ENCODE measurements around the gene MAPK14. TPM values are rescaled to one million over a fixed set of nuclear protein-coding genes. Genes with fewer than 3 reads are reported as not detected.
"Not testable (repeated sequence)": the region's sequence is repeated elsewhere in the genome, so short reads cannot be mapped to it uniquely, and the experiment has no call there.

Gene MAPK14
- 59.4 and 69.6 TPM in 2 replicates for total RNA-seq

DNA sequence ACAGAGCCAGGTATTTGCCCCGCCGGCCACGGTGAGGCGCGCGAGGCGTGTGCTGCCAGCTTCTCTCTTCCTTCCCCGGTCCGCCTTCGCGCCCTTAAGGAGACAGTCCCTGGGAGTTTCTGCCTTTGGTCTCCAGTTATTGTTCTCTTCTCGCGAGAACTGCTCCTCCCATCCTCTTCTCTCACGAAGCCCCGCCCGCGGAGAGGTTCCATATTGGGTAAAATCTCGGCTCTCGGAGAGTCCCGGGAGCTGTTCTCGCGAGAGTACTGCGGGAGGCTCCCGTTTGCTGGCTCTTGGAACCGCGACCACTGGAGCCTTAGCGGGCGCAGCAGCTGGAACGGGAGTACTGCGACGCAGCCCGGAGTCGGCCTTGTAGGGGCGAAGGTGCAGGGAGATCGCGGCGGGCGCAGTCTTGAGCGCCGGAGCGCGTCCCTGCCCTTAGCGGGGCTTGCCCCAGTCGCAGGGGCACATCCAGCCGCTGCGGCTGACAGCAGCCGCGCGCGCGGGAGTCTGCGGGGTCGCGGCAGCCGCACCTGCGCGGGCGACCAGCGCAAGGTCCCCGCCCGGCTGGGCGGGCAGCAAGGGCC, at the start of gene MAPK14:
MAPK14 (plus strand) TSS at position 308 of the 587 bp plus-strand sequence. CDS start 350 bp downstream, outside the sequence.
- DNase-seq (ENCODE audit: low read depth, low spot score): peak; percentile 99

DNA sequence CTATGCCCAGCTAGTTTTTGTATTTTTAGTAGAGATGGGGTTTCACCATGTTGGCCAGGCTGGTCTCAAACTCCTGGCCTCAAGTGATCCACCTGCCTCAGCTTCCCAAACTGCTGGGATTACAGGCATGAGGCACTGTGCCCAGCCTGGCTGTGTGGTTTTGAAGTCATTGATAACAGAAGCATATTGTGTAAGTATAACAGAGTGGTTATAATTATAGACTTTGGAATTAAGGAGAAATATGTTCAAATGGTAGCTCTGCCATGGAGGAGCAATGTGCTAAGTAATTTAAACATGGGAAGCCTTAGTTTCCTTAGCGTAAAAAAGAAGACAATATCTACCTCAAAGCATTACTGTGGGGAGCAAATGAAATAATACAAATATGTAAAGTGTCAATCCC, 47.5 kb upstream of the MAPK14 start:
- DNase-seq (ENCODE audit: low read depth, low spot score): not testable (repeated sequence)

DNA sequence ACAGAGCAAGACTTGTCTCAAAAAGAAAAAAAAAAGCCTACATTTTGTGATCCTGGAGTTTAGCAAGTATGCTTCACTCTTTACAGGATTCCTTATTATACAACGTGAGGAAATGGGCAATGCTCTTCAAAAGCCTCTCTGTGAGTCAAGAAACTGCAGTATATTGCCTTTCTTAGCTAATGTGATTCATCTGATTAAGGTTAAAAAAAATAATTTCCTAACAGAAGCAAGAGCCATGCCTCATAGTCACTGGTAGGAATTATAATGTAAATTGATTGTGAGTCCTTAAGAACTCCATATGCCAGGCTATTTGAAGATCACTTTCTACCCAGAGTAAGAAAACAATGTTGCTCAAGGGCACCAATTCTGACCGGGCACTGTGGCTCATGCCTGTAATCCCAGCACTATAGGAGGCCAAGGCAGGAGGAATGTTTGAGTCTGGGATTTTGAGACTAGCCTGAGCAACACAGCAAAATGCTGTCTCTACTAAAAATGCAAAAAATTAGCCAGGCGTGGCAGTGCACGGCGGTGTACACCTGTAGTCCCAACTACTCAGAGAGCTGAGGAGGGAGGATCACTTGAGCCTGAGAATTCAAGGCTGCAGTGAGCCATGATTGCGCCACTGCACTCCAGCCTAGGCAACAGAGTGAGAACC, 46.5 kb upstream of the MAPK14 start:
- no peak for DNase-seq (ENCODE audit: low read depth, low spot score)

DNA sequence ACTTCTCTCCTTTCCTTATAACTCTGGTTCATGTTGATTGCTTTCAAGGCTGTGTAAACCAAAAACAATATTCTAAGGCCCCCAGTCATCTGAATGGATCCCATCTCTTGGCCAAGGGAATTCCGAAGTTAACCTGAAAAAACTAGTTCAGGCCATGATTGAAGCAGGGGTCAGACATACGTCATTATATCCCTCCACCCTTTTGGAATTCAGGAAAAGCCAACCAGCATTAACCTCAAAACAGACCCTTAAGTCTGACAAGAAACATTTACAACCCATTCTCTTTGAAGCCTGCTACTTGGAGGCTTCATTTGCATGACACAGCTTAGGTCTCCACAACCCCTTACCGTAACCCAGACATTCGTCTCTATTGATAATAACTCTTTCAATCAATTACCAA, 42.9 kb upstream of the MAPK14 start:
- no peak for DNase-seq (ENCODE audit: low read depth, low spot score)

DNA sequence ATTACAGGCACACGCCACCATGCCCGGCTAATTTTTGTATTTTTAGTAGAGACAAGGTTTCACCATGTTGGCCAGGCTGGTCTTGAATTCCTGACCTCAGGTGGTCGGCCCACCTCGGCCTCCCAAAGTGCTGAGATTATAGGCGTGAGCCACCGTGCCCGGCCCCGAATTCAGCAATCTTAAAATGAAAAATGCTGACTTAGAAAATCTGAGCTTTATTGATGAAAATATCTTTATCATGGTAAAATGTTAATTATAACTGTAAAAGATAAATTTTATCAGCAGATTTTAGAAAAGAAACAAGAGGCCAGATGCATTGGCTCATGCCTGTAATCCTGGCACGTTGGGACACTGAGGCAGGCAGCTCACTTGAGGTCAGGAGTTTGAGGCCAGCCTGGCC, 39.6 kb upstream of the MAPK14 start:
- not testable (repeated sequence) for DNase-seq (ENCODE audit: low read depth, low spot score)

DNA sequence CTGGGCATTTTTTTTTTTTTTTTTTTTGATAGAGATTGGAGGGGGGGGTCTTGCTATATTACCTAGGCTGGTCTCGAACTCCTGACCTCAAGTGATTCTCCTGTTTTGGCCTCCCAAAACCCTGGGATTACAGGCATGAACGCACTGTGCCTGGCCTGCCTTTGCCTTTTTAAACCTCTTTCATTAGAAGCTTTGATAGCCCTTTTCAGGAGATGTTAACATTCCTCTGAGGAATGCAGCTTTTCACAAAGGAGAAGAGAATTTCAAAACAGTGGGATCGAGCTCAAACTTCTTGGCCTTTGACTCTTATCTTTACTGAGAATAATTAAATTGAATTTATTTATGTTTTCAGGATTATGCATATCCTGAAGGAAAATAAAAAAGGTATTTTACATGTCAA, 34.5 kb upstream of the MAPK14 start:
- DNase-seq (ENCODE audit: low read depth, low spot score): no peak

DNA sequence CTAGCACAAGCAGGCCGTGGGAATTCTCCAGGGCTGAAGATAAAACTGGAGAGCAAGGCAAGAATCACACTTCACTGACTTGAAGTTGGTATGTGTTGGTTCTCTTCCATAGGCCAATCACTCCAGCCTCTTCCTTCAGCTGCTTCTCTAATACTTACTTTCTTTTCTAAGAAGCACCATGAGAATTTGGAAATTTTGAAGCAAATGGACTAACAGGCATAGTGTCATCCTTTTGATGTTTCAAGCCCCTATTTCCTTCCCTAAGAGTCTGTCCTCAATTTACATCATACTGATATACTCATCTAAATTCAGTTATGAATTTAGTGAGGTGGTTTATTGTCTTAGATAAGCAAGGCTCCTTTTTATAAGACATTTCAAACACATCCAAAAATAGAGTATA, 27.2 kb upstream of the MAPK14 start:
- no peak for DNase-seq (ENCODE audit: low read depth, low spot score)

DNA sequence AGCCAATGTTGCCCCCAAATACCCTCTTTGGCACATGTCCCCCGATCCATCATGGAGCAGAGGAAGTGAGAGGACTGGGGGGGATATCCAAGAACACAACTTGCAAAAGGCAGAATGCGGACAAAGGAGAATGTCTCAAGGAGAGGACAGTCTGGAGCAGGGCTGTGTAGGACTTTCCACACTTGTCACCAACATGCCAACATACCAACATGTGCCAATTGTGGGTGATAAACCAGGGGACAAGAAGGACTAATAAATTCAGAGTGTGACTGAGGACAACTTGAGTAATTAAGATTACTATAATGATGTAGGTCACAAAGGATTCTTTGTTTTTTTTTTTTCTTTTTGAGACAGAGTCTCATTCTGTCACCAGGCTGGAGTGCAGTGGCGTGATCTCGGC, 11.9 kb upstream of the MAPK14 start:
- DNase-seq (ENCODE audit: low read depth, low spot score): no peak

DNA sequence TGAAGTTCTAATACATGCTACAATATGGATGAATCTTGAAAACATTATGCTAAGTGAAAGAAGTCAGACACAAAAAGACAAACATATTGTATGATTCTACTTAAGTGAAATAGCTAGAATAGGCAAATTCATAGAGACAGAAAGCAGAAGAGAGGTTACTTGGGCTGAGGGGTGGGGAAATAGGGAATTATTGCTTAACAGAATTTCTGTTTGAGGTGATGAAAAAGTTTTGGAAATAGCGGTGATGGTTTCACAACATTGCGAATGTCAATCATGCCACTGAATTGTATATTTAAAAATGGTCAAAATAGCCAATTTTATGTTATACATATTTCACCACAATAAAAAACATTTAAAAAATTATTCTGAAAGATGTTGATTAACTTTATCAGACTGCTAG, 9.3 kb upstream of the MAPK14 start:
- DNase-seq (ENCODE audit: low read depth, low spot score): no peak

DNA sequence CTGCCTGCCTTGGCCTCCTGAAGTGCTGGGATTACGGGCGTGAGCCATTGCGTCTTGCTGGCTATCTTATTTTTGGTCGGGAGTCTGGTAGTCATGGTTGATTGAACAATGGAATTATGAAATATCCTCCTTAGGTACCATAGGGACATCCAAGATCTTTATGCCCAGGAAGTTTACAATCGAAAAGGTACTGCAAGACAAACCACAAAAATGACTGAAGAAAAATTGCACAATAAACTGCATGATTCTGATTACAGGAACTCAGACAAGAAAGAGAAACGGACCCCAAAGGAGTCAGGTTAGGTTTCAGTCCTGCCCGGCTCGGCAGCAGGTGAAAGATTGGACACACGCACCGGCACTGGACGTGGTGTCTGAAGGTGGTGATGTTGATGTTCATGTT, 8.4 kb upstream of the MAPK14 start:
- DNase-seq (ENCODE audit: low read depth, low spot score): no peak

DNA sequence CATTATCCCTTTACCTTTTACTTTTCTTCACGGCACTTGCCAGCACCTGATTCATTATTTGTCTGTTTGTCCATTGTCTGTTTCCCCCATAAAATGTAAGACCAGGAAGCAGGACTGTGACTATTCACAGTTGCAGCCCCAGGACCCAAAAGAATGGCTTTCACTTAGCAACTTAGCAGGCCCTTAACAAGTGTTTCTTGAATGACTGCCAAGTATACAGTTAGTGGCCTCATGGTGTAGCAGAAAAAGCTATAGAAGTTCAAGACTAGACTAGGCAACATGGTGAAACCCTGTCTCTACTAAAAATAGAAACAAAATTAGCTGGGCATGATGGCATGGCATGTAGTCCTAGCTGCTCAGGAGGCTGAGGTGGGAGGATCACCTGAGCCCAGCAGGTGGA, 7.5 kb upstream of the MAPK14 start:
- DNase-seq (ENCODE audit: low read depth, low spot score): no peak

DNA sequence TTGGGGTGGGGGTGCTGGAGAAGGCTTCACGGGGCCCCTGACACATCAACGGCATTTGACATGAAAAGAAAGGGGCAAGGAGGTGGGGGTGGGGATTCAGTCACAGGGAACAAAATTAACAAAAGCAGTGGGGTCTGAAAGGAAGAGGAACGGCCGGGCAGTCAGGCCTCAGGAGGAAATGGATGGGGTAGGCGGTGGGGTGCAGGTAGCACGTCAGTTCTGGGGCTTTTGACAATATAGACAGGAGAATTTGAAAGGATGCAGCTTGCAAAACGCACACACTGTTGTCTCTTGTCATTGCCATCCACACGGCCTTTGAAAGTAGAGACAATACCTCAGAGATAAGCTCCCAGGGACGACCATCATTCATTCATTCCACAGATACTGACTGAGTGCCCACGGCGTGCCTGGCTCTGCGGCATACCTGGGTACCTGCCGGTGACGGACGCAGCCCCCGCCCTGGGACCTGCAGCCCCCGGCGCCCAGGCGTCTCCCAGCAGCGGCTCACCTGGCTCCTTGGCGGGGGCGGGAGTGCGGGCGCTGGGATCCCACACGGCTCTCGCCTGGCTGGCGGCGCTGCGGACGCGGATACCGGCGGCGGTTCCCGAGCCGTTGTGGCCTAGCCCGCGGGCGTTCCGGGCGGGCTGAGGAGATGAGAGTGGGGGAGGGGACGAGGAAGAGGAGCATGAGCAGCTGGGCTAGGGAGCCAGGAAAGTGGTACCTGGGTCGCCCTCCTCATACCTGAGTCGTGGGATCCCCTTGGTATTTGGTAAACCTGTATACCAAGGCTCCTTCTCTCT, 3.4 kb upstream of the MAPK14 start, which contains the start of gene SLC26A8:
SLC26A8 (minus strand) TSS at position 646 of the 800 bp plus-strand sequence. CDS start 4,934 bp downstream, outside the sequence.
- no peak for DNase-seq (ENCODE audit: low read depth, low spot score)

DNA sequence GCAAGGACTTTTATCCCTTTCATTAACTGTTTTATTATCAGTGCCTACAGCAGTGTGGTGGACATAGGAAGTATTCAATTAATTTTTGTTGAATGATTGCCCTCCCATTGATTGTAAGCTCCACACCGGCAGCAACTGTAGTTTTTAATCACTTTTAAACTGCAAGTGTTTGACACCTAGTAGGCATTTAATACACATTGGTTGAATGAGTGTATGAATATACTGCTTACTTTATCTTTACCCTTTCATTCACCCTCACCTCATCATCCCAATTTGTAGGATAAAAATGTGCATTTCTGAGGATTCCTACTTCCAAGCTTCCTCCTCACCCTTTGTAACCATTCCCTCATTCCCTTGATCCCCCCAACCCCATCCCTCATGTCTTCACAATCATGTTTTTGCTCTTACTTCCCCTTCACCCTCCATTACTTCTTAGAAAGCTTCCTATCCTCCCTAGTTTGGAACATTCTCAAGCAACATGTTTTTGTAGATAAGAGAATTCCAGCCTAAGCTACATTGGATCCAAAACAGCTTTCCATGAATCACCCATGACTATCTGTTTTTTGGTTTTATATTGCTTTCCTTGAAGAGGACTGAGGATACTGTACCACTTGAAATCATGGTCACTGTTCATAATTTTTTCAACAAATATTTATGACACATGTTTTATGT, 2.2 kb upstream of the MAPK14 start:
- DNase-seq (ENCODE audit: low read depth, low spot score): peak; percentile 78

DNA sequence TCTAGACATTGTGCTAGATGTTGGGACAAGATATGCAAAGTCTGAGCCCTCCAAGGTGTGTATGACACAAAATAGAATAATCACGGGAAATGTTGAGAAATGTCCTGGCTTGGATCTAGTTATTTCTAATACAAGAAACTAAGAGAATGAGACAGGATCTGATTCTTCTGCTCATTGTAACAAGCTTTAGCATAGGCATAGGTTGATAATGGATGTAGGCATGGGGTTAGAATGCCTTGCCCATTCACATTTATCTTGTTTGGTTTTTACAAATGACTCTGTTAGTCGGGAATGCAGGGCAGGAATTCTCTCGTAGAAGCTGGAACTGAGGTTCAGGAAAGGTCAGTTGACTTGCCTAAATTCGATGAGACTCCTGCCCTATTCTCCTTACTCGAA, 1.7 kb upstream of the MAPK14 start:
- peak; percentile 24 for DNase-seq (ENCODE audit: low read depth, low spot score)

DNA sequence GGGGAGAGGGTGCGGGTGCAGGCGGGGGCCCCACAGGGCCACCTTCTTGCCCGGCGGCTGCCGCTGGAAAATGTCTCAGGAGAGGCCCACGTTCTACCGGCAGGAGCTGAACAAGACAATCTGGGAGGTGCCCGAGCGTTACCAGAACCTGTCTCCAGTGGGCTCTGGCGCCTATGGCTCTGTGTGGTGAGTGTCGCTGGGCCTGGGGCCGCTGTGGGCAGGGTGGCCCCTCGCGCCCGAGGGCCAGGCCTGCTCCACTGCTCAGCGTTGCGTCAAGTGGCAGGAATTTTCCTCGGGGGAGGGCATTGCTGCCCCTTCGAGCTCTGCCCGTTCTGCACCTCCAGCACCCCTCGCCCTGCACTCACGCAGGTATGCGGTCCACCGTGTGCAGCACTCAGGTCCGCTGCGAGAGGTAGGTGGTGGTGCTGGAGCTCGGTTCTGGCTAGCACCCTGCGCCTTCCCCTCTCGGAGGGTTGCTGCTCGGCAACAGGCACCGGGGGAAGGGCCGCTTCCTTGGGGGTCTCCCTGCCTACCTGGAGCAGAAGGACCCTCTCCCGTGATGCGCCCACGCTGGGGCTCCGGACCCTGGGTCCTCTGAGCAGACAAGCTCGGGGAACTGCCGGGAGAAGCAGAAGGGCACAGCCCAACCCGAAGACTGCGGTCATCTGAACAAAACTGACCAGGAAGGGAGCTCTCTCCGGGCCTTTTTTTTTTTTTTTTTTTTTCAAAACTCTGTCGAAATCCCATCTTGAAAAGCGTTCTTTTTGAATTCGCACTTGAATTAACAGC, 674 bp downstream of the MAPK14 start:
- DNase-seq (ENCODE audit: low read depth, low spot score): no peak

DNA sequence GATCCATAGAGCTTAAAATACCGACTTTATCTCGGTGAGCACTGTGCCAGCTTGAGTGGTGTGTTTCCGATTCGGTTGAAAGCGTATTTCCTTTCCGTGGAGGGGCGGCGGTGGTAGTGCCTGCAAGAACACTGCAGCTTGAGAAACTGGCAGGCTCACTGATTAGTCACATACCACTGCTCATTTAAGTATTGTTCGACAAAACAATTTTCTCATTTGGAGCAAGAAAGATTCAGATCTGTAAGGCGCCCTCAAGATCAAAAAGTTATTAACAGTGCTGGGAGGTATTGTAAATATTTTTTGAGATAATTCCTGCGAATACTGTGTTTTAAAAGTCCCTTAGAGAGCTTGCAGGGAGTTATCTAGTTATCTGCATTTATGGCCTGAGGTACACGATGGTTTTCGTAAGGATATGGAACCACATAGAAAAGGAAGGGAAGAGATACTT, 1.3 kb downstream of the MAPK14 start:
- peak; percentile 91 for DNase-seq (ENCODE audit: low read depth, low spot score)

DNA sequence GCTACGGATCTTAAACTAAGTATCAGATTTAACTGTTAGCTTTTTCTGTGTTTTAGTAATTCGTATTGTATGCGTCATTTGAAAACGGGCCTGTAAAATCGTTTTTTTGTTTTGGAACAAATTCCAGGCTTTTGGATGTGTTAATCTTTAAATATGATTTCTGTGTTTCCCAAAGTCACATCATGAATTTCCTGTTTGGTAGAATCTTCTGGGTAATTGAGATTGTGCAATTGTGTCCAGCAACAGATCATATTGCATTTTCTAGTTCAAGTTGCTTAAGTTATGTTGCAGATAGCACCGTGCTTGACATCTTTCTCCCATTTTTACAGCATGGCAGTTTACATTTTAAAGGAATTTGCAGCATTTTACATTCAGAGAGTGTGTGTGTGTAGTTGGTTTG, 1.9 kb downstream of the MAPK14 start:
- DNase-seq (ENCODE audit: low read depth, low spot score): no peak

DNA sequence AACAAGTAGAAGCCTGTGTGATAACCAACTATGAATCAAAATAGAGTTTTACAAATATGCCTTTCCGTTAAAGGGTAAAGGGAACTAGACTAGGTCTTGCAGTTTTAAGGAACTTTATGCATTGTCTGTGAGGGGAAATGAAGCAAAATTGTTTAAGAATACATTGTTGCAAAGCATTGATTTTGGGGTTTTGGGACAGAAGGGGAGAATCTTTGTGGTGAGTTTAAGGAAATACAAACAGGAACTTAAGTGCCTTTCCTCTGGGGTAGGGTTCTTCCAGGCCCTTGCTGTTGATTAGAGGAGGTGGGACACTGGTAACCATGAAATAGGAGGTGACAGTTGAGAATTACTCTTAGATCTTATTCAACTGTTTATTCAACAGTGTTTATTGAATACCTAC, 4.7 kb downstream of the MAPK14 start:
- no peak for DNase-seq (ENCODE audit: low read depth, low spot score)

DNA sequence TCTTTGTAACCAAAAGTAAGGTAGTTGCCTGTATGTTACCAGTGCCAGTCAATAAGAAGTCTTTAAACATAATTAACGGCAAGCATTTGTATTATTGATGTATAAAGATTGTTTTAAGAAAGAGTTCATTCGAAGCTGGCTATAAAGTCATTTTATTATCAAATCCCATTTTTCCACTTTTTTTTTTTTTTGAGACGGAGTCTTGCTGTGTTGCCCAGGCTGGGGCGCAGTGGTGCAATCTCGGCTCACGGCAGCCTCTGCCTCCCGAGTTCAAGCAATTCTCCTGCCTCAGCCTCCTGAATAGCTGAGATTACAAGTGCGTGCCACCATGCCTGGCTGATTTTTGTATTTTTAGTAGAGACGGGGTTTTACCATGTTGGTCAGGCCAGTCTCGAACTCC, 5.5 kb downstream of the MAPK14 start:
- not testable (repeated sequence) for DNase-seq (ENCODE audit: low read depth, low spot score)

DNA sequence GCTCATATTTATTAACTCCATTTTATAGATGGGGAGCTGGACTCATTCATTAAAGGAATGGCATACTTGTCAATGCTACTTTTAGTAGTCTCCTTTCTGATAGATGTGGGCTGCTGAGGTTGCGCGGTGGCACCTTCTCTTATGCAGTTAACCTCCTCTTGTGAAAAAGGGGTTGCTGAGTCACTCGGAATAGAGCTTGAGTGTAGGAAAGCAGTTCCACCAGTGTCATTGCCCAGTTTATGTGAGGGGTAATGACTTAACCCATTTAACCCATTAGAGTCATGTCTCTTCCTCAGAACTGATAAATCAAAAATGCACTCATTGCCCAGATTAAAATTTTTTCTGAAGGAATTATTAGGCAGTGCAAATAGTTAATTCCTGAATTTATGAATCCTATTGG, 6.3 kb downstream of the MAPK14 start:
- DNase-seq (ENCODE audit: low read depth, low spot score): no peak

DNA sequence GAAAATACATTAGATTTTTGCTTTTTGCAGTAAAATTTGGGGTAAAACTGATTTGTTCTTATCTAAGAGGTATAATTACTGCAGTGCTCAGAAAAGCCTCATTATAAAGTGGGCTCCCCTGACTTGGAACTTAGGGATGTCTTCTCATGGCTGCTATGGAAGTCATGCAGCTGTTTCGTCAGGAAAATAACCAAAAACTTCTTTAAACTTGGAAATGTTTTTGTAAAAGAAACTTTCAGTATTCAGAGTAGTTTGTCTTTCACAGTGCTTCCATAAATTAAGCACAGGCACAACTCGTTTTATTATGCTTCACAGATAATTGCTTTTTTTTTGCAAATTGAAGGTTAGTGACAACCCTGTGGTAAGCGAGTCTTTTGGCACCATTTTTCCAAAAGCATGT, 6.8 kb downstream of the MAPK14 start:
- DNase-seq (ENCODE audit: low read depth, low spot score): no peak

Data from pulmonary artery endothelial cell (primary cell).